ENCODE results near the gene SKAP2. TPM values are rescaled to one million over a fixed set of nuclear protein-coding genes. Genes with fewer than 3 reads are reported as not detected.

SKAP2 gene
- polyA plus RNA-seq, 1 donor: 31.2 TPM

GRCh38 chr7:26699766-26700165 lies 164.6 kb downstream of the SKAP2 start:
- peak in 1 of 2 donors; percentile 54 for DNase-seq
- H3K9me3 ChIP-seq (ENCODE audit: control insufficient read depth, low read depth, low read length): no peaks in the 10 kb centered on the region
- H3K36me3 ChIP-seq (ENCODE audit: control insufficient read depth, insufficient read depth, low read length): no peaks in the 10 kb centered on the region
- H3K27ac ChIP-seq (ENCODE audit: low read length): no peak overlapping the region
- 0% methylated on average over 1 of the region's 1 CpG for WGBS (ENCODE audit: insufficient coverage, low lambda C conversion rate)
- no peaks in the 10 kb centered on the region for H3K27me3 ChIP-seq (ENCODE audit: control insufficient read depth, insufficient read depth, low read length)
- no peaks in the 10 kb centered on the region for H3K4me1 ChIP-seq (ENCODE audit: control insufficient read depth, insufficient read depth, low read length)
- no peak overlapping the region for H3K4me3 ChIP-seq (ENCODE audit: low read length)

GRCh38 chr7:26698806-26699205 lies 165.6 kb downstream of the SKAP2 start:
- no peaks in the 10 kb centered on the region for H3K4me1 ChIP-seq (ENCODE audit: control insufficient read depth, insufficient read depth, low read length)
- no peak overlapping the region for H3K27ac ChIP-seq (ENCODE audit: low read length)
- no peak for DNase-seq
- no peaks in the 10 kb centered on the region for H3K27me3 ChIP-seq (ENCODE audit: control insufficient read depth, insufficient read depth, low read length)
- H3K9me3 ChIP-seq (ENCODE audit: control insufficient read depth, low read depth, low read length): no peaks in the 10 kb centered on the region
- H3K36me3 ChIP-seq (ENCODE audit: control insufficient read depth, insufficient read depth, low read length): no peaks in the 10 kb centered on the region
- WGBS (ENCODE audit: insufficient coverage, low lambda C conversion rate): 100% methylated on average over 1 of the region's 3 CpGs
- H3K4me3 ChIP-seq (ENCODE audit: low read length): no peak overlapping the region

GRCh38 chr7:26698194-26698593 lies 166.2 kb downstream of the SKAP2 start:
- WGBS (ENCODE audit: insufficient coverage, low lambda C conversion rate): 100% methylated on average over 1 of the region's 1 CpG
- Histone ChIP-seq H3K27me3 (ENCODE audit: control insufficient read depth, insufficient read depth, low read length) (no peaks in the 10 kb centered on the region), H3K4me1 (ENCODE audit: control insufficient read depth, insufficient read depth, low read length) (no peaks in the 10 kb centered on the region), H3K4me3 (ENCODE audit: low read length) (no peak overlapping the region), H3K9me3 (ENCODE audit: control insufficient read depth, low read depth, low read length) (no peaks in the 10 kb centered on the region), H3K27ac (ENCODE audit: low read length) (no peak overlapping the region), H3K36me3 (ENCODE audit: control insufficient read depth, insufficient read depth, low read length) (no peaks in the 10 kb centered on the region)
- no peak for DNase-seq

GRCh38 chr7:26696978-26697377 lies 167.4 kb downstream of the SKAP2 start:
- no peak for DNase-seq
- H3K27ac ChIP-seq (ENCODE audit: low read length): no peak overlapping the region
- no peak overlapping the region for H3K4me3 ChIP-seq (ENCODE audit: low read length)
- H3K36me3 ChIP-seq (ENCODE audit: control insufficient read depth, insufficient read depth, low read length): no peaks in the 10 kb centered on the region
- H3K4me1 ChIP-seq (ENCODE audit: control insufficient read depth, insufficient read depth, low read length): no peaks in the 10 kb centered on the region
- WGBS (ENCODE audit: insufficient coverage, low lambda C conversion rate): 80% methylated on average over 2 of the region's 5 CpGs
- no peaks in the 10 kb centered on the region for H3K9me3 ChIP-seq (ENCODE audit: control insufficient read depth, low read depth, low read length)
- no peaks in the 10 kb centered on the region for H3K27me3 ChIP-seq (ENCODE audit: control insufficient read depth, insufficient read depth, low read length)

DNA sequence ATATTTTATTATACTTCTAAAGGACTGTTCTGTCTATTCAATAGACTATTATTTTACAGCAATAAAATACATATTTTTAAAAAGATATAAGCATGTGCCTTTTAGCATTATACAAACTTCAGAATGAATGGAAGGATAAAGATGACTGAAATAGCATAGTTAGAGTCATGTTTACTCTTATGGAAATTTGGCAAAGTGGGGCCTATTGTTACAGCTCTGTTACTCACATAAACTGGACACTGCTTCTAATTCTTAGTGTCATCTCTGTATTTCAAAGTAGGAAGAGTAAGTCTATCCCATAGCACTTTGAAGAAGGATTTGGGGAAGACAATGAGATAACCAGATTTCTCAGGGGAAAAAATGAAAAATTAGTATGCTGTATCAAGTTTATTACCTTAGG lies 168.2 kb downstream of the SKAP2 start:
- Histone ChIP-seq H3K27me3 (ENCODE audit: control insufficient read depth, insufficient read depth, low read length) (no peaks in the 10 kb centered on the region), H3K4me3 (ENCODE audit: low read length) (no peak overlapping the region), H3K36me3 (ENCODE audit: control insufficient read depth, insufficient read depth, low read length) (no peaks in the 10 kb centered on the region), H3K9me3 (ENCODE audit: control insufficient read depth, low read depth, low read length) (no peaks in the 10 kb centered on the region), H3K4me1 (ENCODE audit: control insufficient read depth, insufficient read depth, low read length) (no peaks in the 10 kb centered on the region), H3K27ac (ENCODE audit: low read length) (no peak overlapping the region)
- no peak for DNase-seq

- H3K27me3 ChIP-seq (ENCODE audit: control insufficient read depth, insufficient read depth, low read length): no peaks in the 10 kb centered on the region
- no peaks in the 10 kb centered on the region for H3K9me3 ChIP-seq (ENCODE audit: control insufficient read depth, low read depth, low read length)
- peaks cover 11% of the 10 kb centered on the region for H3K4me1 ChIP-seq (ENCODE audit: control insufficient read depth, insufficient read depth, low read length)
- no peak overlapping the region for H3K4me3 ChIP-seq (ENCODE audit: low read length)
- H3K36me3 ChIP-seq (ENCODE audit: control insufficient read depth, insufficient read depth, low read length): no peaks in the 10 kb centered on the region
- 100% methylated on average over 2 of the region's 3 CpGs for WGBS (ENCODE audit: insufficient coverage, low lambda C conversion rate)
- DNase-seq: no peak
- no peak overlapping the region for H3K27ac ChIP-seq (ENCODE audit: low read length)
These were observed 169.7 kb downstream of the SKAP2 start for GRCh38 chr7:26694713-26695112.

DNA sequence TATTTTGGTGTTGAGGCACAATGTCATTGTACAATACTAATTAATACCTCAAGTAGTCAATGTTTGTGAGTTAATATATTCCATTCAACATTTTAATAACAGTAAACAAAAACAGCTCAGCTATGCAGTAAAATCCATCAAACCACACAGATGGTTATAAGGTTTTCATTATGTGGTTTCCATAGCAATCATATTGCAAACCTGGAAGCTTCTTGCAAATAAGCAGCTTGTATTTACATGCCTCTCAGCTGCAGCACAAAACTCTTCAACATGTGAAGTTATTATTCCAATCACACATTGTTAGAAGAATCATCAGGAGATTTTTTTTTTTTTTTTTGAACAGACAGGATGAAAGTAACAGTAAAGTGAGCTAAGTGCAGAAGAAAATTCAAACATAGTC lies 170.2 kb downstream of the SKAP2 start:
- H3K36me3 ChIP-seq (ENCODE audit: control insufficient read depth, insufficient read depth, low read length): no peaks in the 10 kb centered on the region
- no peak overlapping the region for H3K4me3 ChIP-seq (ENCODE audit: low read length)
- no peak for DNase-seq
- peaks cover 16% of the 10 kb centered on the region for H3K4me1 ChIP-seq (ENCODE audit: control insufficient read depth, insufficient read depth, low read length)
- H3K9me3 ChIP-seq (ENCODE audit: control insufficient read depth, low read depth, low read length): no peaks in the 10 kb centered on the region
- H3K27ac ChIP-seq (ENCODE audit: low read length): no peak overlapping the region
- no peaks in the 10 kb centered on the region for H3K27me3 ChIP-seq (ENCODE audit: control insufficient read depth, insufficient read depth, low read length)

DNA sequence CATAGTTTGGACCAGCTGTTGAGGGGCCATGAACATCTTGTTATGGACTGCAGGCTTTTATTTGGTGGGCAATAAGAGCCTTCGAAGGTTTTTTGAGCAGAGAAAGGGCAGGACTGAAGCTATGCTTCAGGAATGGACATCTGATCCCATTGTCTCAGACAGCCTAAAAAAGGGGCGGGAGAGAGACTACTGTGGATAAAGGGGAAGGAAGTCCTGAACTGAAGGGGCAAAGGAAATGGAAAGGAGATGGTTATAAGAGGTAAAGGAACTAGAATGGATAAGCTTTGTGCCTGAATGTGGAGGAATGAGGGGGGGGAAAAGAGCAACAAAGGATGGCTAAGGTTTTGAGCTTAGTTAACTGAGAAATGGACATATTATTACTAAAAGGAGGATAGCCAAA lies 172.5 kb downstream of the SKAP2 start:
- Histone ChIP-seq H3K4me1 (ENCODE audit: control insufficient read depth, insufficient read depth, low read length) (peaks cover 34% of the 10 kb centered on the region), H3K27me3 (ENCODE audit: control insufficient read depth, insufficient read depth, low read length) (no peaks in the 10 kb centered on the region), H3K4me3 (ENCODE audit: low read length) (no peak overlapping the region), H3K27ac (ENCODE audit: low read length) (no peak overlapping the region), H3K9me3 (ENCODE audit: control insufficient read depth, low read depth, low read length) (no peaks in the 10 kb centered on the region), H3K36me3 (ENCODE audit: control insufficient read depth, insufficient read depth, low read length) (no peaks in the 10 kb centered on the region)
- no peak for DNase-seq
- 100% methylated on average over 2 of the region's 2 CpGs for WGBS (ENCODE audit: insufficient coverage, low lambda C conversion rate)

DNA sequence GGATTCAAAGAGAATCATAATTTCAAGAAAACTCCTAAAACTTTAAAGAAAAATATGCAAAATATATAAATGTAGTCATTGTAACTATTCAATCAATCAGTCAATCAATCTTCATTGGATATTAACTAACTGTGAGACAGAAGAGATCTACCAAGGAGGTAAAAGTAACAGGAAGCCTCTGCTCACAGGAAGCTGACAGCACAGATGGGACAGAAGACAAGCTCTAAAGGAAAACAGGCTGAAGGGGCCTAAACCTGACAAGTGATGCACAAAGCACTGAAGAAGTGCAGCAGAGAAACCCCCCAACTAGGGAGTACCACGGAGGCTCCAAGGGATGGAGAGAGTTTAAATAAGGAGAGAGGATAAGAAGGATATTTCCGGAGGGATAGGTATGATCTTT lies 173.0 kb downstream of the SKAP2 start:
- Histone ChIP-seq H3K4me1 (ENCODE audit: control insufficient read depth, insufficient read depth, low read length) (peaks cover 38% of the 10 kb centered on the region), H3K9me3 (ENCODE audit: control insufficient read depth, low read depth, low read length) (no peaks in the 10 kb centered on the region), H3K36me3 (ENCODE audit: control insufficient read depth, insufficient read depth, low read length) (no peaks in the 10 kb centered on the region), H3K4me3 (ENCODE audit: low read length) (no peak overlapping the region), H3K27me3 (ENCODE audit: control insufficient read depth, insufficient read depth, low read length) (no peaks in the 10 kb centered on the region), H3K27ac (ENCODE audit: low read length) (no peak overlapping the region)
- no peak for DNase-seq
- WGBS (ENCODE audit: insufficient coverage, low lambda C conversion rate): 100% methylated on average over 2 of the region's 2 CpGs

DNA sequence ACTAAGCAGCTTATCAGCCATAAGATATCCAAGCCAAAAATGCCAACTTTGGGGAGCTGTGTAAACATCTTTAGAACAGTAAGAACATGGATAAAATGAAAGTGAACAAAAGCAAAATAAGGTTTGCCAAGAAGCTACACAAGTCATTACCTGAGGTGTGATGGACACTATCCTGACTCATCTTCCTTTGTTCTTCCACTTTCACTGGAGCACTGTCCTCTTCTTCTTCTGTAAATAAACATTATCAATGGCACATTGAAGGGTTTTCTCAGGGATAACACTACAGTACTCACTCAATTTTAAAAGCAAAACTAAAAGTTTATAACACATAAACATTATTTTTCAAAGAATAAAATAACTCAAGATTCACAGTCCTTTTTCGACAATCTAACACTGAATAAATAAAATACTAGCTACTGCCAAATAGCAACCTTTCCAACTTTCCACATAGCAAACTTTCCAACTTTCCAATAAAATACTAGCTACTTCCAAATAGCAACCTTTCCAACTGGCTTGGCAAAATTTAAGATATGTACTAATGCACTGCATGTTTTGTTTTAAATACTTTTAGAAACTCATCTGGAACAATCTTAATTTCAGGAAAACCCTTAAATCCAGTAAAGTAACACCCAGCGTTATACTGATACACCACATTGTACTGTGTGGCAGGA lies 174.1 kb downstream of the SKAP2 start:
- WGBS (ENCODE audit: insufficient coverage, low lambda C conversion rate): no CpG with 5 or more reads among the region's 2 CpGs
- DNase-seq: no peak
- no peak overlapping the region for H3K4me3 ChIP-seq (ENCODE audit: low read length)
- no peaks in the 10 kb centered on the region for H3K36me3 ChIP-seq (ENCODE audit: control insufficient read depth, insufficient read depth, low read length)
- H3K9me3 ChIP-seq (ENCODE audit: control insufficient read depth, low read depth, low read length): no peaks in the 10 kb centered on the region
- H3K27ac ChIP-seq (ENCODE audit: low read length): peak overlapping the region; percentile 71
- peaks cover 38% of the 10 kb centered on the region for H3K4me1 ChIP-seq (ENCODE audit: control insufficient read depth, insufficient read depth, low read length)
- no peaks in the 10 kb centered on the region for H3K27me3 ChIP-seq (ENCODE audit: control insufficient read depth, insufficient read depth, low read length)

DNA sequence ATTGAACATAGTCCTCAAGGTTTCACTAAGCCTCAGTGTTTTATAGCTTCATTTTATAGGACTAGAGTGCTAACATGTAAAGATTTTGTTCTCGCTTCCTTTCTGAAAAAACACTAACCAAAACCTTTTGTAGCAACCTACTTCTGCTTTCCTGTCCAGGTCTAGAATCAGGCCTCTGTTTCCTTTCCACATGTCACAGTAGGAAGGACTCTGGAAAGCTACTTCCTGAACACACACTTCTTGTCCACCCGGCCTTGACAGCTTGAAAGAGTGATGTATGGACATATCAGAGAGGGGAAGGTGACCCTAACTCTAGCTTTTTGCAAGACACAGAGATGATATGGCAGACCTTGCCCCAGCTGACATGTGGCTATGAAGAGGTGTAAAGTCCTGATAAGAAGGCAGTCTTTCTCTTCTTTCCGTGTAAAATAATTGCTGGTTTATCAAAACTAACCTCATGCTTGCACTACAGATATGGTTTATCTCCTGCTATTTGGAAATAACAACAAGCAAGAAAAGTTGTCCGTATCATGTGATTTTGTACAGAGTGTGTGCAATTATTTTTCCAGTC lies 175.4 kb downstream of the SKAP2 start:
- H3K36me3 ChIP-seq (ENCODE audit: control insufficient read depth, insufficient read depth, low read length): no peaks in the 10 kb centered on the region
- no peaks in the 10 kb centered on the region for H3K9me3 ChIP-seq (ENCODE audit: control insufficient read depth, low read depth, low read length)
- H3K27ac ChIP-seq (ENCODE audit: low read length): peak overlapping the region; percentile 71
- peaks cover 38% of the 10 kb centered on the region for H3K4me1 ChIP-seq (ENCODE audit: control insufficient read depth, insufficient read depth, low read length)
- H3K4me3 ChIP-seq (ENCODE audit: low read length): no peak overlapping the region
- 54% methylated on average over 2 of the region's 4 CpGs for WGBS (ENCODE audit: insufficient coverage, low lambda C conversion rate)
- H3K27me3 ChIP-seq (ENCODE audit: control insufficient read depth, insufficient read depth, low read length): no peaks in the 10 kb centered on the region
- DNase-seq: peak; percentile 70 to 85

All from large intestine (tissue), 3 donors.